PC-3 (cell line): ENCODE measurements around the gene VPS51. TPM values are rescaled to one million over a fixed set of nuclear protein-coding genes. Genes with fewer than 3 reads are reported as not detected.

Experiments
- ATAC-seq: fragments of 200-7000 bp; cut with Tn5 transposase; 2 replicates; pipeline ENCODE4 v1.9.1; 2020; ENCODE audit warnings: mild to moderate bottlenecking, moderate library complexity
- BruUV-seq: library from RNA; stranded (reverse); fragments of 400-500 nt; replicated peaks from 2 replicates; lab custom pipeline; 2021; lab: Mats Ljungman, UMichigan
- CTCF ChIA-PET: fragments of 300-600 bp; sonication (Branson Sonifier 250); formaldehyde crosslinking; loops from one replicate; lab custom pipeline; 2022; ENCODE audit warnings: antibody characterized with exemption; lab: Charles Lee
- POLR2A ChIA-PET: fragments of 300-600 bp; sonication (Branson Sonifier 250); formaldehyde crosslinking; loops from one replicate; lab custom pipeline; 2022; ENCODE audit warnings: antibody characterized with exemption; ENCODE audit not compliant: unreplicated experiment; lab: Charles Lee
- DNase-seq: peaks from one replicate; pipeline ENCODE4 v3.0.0-alpha.2; 2015
- H2AFZ ChIP-seq: fragments of 300-600 bp; sonication (generic); 2 replicates; pipeline ENCODE4 v1.6.0; 2016; ENCODE audit warnings: antibody characterized with exemption, low read length
- H3F3A ChIP-seq: fragments of 300-600 bp; sonication (generic); one replicate; pipeline ENCODE4 v1.6.0; 2017; ENCODE audit warnings: antibody characterized with exemption, low read length, control low read depth, mild to moderate bottlenecking; ENCODE audit not compliant: unreplicated experiment
- H3K27ac ChIP-seq: fragments of 300-600 bp; sonication (generic); 2 replicates; pipeline ENCODE4 v1.5.1; 2016; ENCODE audit warnings: mild to moderate bottlenecking, low read length
- H3K27me3 ChIP-seq: fragments of 300-600 bp; sonication (generic); 2 replicates; pipeline ENCODE4 v1.6.1; 2016; ENCODE audit warnings: low read length, mixed read lengths
- H3K36me3 ChIP-seq: fragments of 300-600 bp; sonication (generic); 2 replicates; pipeline ENCODE4 v1.6.1; 2016; ENCODE audit warnings: low read depth, mixed run types, low read length, mixed read lengths
- H3K4me1 ChIP-seq: fragments of 300-600 bp; sonication (generic); 2 replicates; pipeline ENCODE4 v1.5.1; 2016; ENCODE audit warnings: low read length; ENCODE audit not compliant: insufficient read depth
- H3K4me2 ChIP-seq: fragments of 300-600 bp; sonication (generic); 2 replicates; pipeline ENCODE4 v1.6.0; 2016; ENCODE audit warnings: low read length
- H3K4me3 ChIP-seq: fragments of 300-600 bp; sonication (generic); 2 replicates; pipeline ENCODE4 v1.5.1; 2016; ENCODE audit warnings: mild to moderate bottlenecking, low read length, mixed read lengths
- H3K79me2 ChIP-seq: fragments of 300-600 bp; sonication (generic); 2 replicates; pipeline ENCODE4 v1.6.1; 2017; ENCODE audit warnings: low read length, mixed read lengths
- H3K9ac ChIP-seq: fragments of 300-600 bp; sonication (generic); 2 replicates; pipeline ENCODE4 v1.6.0; 2016; ENCODE audit warnings: mild to moderate bottlenecking, low read length
- H3K9me2 ChIP-seq: fragments of 300-600 bp; sonication (generic); replicated peaks from 2 replicates; pipeline ENCODE4 v1.6.1; 2016; ENCODE audit warnings: mixed run types, low read length, mixed read lengths
- H3K9me3 ChIP-seq: fragments of 300-600 bp; sonication (generic); 2 replicates; pipeline ENCODE4 v1.6.1; 2016; ENCODE audit warnings: low read length, mixed read lengths
- H4K20me1 ChIP-seq: fragments of 300-600 bp; sonication (generic); 2 replicates; pipeline ENCODE4 v1.6.1; 2016; ENCODE audit warnings: low read length, mixed read lengths
- CTCF ChIP-seq: fragments of 300-600 bp; sonication (generic); conservative IDR thresholded peaks from 2 replicates; pipeline ENCODE4 v1.5.1; 2017; ENCODE audit warnings: antibody characterized with exemption, low read depth, mild to moderate bottlenecking, low read length
- EZH2 ChIP-seq: fragments of 300-600 bp; sonication (generic); IDR thresholded peaks from one replicate; pipeline ENCODE4 v1.6.1; 2017; ENCODE audit warnings: antibody characterized with exemption, mild to moderate bottlenecking, low read length; ENCODE audit not compliant: unreplicated experiment
- EZH2phosphoT487 ChIP-seq: fragments of 300-600 bp; sonication (generic); IDR thresholded peaks from 2 replicates; pipeline ENCODE4 v1.6.1; 2018; ENCODE audit warnings: mild to moderate bottlenecking, antibody characterized with exemption, low read length, borderline replicate concordance
- intact Hi-C: fragments of 100-400 bp; cut with micrococcal nuclease; formaldehyde crosslinking; loops from 2 replicates; pipeline ENCODE4 v1.9.0; 2023
- total RNA-seq: library from RNA; depleted of rRNA; stranded (reverse); fragments of >200 nt; gene quantifications from 2 replicates; pipeline ENCODE4 v1.2.3, GENCODE V29; 2014

Gene VPS51
- total RNA-seq, 1 experiment from 2014 or later, result 414 TPM

GRCh38 chr11:65156256-65156655 lies 60.2 kb downstream of the VPS51 start:
- Histone ChIP-seq H3K79me2 (no peaks in the 10 kb centered on the region), H3K27ac (no peak overlapping the region), H3F3A (no peaks in the 10 kb centered on the region), H3K4me2 (no peak overlapping the region), H3K9me3 (no peaks in the 10 kb centered on the region), H3K9ac (no peak overlapping the region), H3K36me3 (no peaks in the 10 kb centered on the region), H3K4me3 (no peak overlapping the region), H3K4me1 (peaks cover 2% of the 10 kb centered on the region), H4K20me1 (no peaks in the 10 kb centered on the region), H3K9me2 (no peaks in the 10 kb centered on the region), H3K27me3 (no peaks in the 10 kb centered on the region), H2AFZ (no peak overlapping the region)
- no peak for TF ChIP-seq EZH2
- TF ChIP-seq EZH2phosphoT487, result no peak
- no peak for TF ChIP-seq CTCF
- BruUV-seq, result no TSS peak
- ATAC-seq, result no peak
- ChIA-PET CTCF (no interaction called here), POLR2A (no interaction called here)
- DNase-seq, result no peak
- intact Hi-C loops, result no loop called here

- Histone ChIP-seq H3K4me2 (no peak overlapping the region), H3K27me3 (no peaks in the 10 kb centered on the region), H3F3A (no peaks in the 10 kb centered on the region), H3K79me2 (no peaks in the 10 kb centered on the region), H3K9me2 (no peaks in the 10 kb centered on the region), H3K9ac (no peak overlapping the region), H3K4me1 (no peaks in the 10 kb centered on the region), H3K27ac (no peak overlapping the region), H3K4me3 (no peak overlapping the region), H3K36me3 (no peaks in the 10 kb centered on the region), H4K20me1 (no peaks in the 10 kb centered on the region), H2AFZ (no peak overlapping the region), H3K9me3 (no peaks in the 10 kb centered on the region)
- CTCF ChIA-PET, result no interaction called here
- ATAC-seq (no peak), DNase-seq (no peak)
- intact Hi-C loops, result no loop called here
- BruUV-seq, result no TSS peak
- TF ChIP-seq CTCF (no peak), EZH2 (no peak), EZH2phosphoT487 (no peak)
- POLR2A ChIA-PET, result no interaction called here
Observed at GRCh38 chr11:65156926-65157325, 60.9 kb downstream of the VPS51 start.

- POLR2A ChIA-PET, result no interaction called here
- H3K9me3 ChIP-seq, result no peaks in the 10 kb centered on the region
- H3K4me2 ChIP-seq, result no peak overlapping the region
Observed at GRCh38 chr11:65157336-65157735, 61.3 kb downstream of the VPS51 start.

More at GRCh38 chr11:65157336-65157735, 61.3 kb downstream of the VPS51 start:
- CTCF ChIA-PET, result no interaction called here
- Histone ChIP-seq H3K27ac (no peak overlapping the region), H3K27me3 (no peaks in the 10 kb centered on the region), H3K4me1 (no peaks in the 10 kb centered on the region), H3K9me2 (no peaks in the 10 kb centered on the region), H3K9ac (no peak overlapping the region), H2AFZ (no peak overlapping the region), H3F3A (no peaks in the 10 kb centered on the region), H3K79me2 (no peaks in the 10 kb centered on the region), H3K36me3 (no peaks in the 10 kb centered on the region), H4K20me1 (no peaks in the 10 kb centered on the region), H3K4me3 (no peak overlapping the region)
- TF ChIP-seq EZH2 (no peak), EZH2phosphoT487 (no peak), CTCF (no peak)
- DNase-seq, result no peak
- BruUV-seq, result no TSS peak
- no peak for ATAC-seq
- intact Hi-C loops, result no loop called here
